ENCODE data around the gene ZNG1B.

- no peak for TF ChIP-seq CTCF (conservative IDR thresholded peaks at IDR 0.05 in 1 of 2, IDR thresholded peaks at IDR 0.05 in 1 of 2; ENCODE audit: extremely low read depth in 1 of 2, insufficient read depth in 1 of 2, low read depth in 1 of 2, low read length in 2 of 2)
- TF ChIP-seq EZH2 (IDR thresholded peaks at IDR 0.05; ENCODE audit: borderline replicate concordance, low read length), result no peak
Measured at GRCh38 chr2:113406114-113406513, 31.4 kb upstream of the ZNG1B start.

Measured in mammary epithelial cell (primary cell).